Measurements from ENCODE around the gene ALDH3A1. TPM values are rescaled to one million over a fixed set of nuclear protein-coding genes. Genes with fewer than 3 reads are reported as not detected.

ALDH3A1 gene
- total and polyA plus RNA-seq, 10 donors, result 0.36 to 16.1 (median 0.77) TPM; not detected in 1

DNA sequence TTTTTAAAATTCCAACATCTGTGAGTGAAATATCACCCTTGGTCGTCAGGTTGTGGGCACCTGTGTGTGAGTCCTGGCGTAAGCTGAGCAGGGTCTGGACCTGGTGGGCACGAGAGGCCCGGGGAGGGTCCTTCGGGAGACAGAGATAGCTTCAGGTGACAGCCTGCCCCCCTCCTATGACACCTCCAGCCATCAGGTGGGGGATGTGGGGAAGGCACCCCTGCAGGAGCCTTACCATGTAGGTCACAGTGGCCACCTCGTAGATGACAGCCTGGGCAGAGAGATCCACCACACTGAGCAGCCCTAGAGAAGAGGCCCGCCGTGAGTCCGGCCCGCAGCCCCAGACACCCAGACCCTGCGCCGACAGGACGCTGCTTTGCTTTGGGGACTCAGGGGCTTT is 42.9 kb downstream of the ALDH3A1 start:
- Histone ChIP-seq H3K36me3 (no peaks in the 10 kb centered on the region), H3K27me3 (replicated peaks in 1 of 7) (no peaks in the 10 kb centered on the region), H3K27ac (no peak overlapping the region), H3K9me3 (no peaks in the 10 kb centered on the region), H3K4me3 (no peak overlapping the region), H3K4me1 (peaks cover 0 to 33% (median 19%) of the 10 kb centered on the region in 6 donors)
- WGBS, 5 donors, result 84 to 94% (median 89%) methylated on average over 13 of the region's 13 CpGs
- intact Hi-C loops (cut with DNase I; ENCODE audit: low total_unique reads), result no loop called here
- DNase-seq, result no peak
- no peak for TF ChIP-seq CTCF (IDR thresholded peaks at IDR 0.05 in 8 of 11, conservative IDR thresholded peaks at IDR 0.05 in 3 of 11)
- TF ChIP-seq POLR2A (IDR thresholded peaks at IDR 0.05), result no peak
- TF ChIP-seq POLR2AphosphoS5 (IDR thresholded peaks at IDR 0.05), result no peak

GRCh38 chr17:19703828-19704613 is 44.1 kb downstream of the ALDH3A1 start:
- Histone ChIP-seq H3K9me3 (no peaks in the 10 kb centered on the region), H3K4me1 (peaks cover 0 to 33% (median 19%) of the 10 kb centered on the region in 6 donors), H3K27ac (peak overlapping the region in 5 of 8 donors; percentile 64 to 74 (median 71)), H3K4me3 (no peak overlapping the region), H3K36me3 (no peaks in the 10 kb centered on the region), H3K27me3 (replicated peaks in 1 of 7) (no peaks in the 10 kb centered on the region)
- no peak for DNase-seq
- TF ChIP-seq POLR2A (IDR thresholded peaks at IDR 0.05), result no peak
- TF ChIP-seq POLR2AphosphoS5 (IDR thresholded peaks at IDR 0.05), result peak; percentile 75 to 80 (median 78)
- TF ChIP-seq CTCF (IDR thresholded peaks at IDR 0.05 in 8 of 11, conservative IDR thresholded peaks at IDR 0.05 in 3 of 11), result peak in 1 of 11 experiments; percentile 14
- 77 to 89% (median 80%) methylated on average over 17 of the region's 17 CpGs for WGBS, 5 donors
- intact Hi-C loops (cut with DNase I; ENCODE audit: low total_unique reads), result no loop called here

DNA sequence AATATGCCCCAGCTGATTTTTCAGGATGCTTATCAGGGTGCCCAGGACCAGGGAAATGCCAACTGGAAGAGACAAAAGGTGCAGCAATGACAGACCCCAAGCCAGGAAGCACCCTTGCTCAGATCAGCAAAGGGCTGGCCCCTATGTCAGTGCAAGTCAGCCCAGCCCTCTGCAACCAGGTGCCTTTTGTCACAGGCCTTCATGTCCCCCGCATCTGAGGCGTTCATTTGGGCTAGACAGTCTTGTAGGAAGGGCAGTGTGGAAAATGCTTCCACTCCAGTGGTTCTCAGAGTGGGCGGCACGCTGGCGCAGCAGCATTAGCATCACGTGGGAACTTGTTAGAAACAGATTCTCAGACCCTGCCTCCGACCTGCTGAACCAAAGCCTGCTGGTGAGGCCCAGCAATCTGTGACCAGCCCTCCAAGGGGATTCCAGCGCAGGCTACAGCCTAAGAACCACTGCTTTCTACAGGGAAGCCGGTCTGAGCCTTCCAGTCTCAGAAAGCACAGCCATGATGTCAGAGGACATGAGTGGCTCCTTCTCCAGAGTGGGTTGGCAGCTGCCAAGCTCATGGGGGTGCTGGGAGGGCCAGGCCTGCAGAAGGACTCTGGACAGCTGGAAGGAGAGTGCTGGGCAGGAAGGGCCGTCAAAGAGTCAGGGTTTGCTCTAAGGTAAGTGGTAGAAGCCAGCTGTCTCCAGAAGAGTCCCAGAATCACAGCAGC is 44.8 kb downstream of the ALDH3A1 start:
- no peak overlapping the region for H3K4me3 ChIP-seq
- H3K9me3 ChIP-seq, result no peaks in the 10 kb centered on the region
- intact Hi-C loops (cut with DNase I; ENCODE audit: low total_unique reads), result no loop called here
- peak overlapping the region in 6 of 8 donors; percentile 34 to 74 (median 68) for H3K27ac ChIP-seq
- no peaks in the 10 kb centered on the region for H3K27me3 ChIP-seq (replicated peaks in 1 of 7)
- DNase-seq, result no peak
- no peak for TF ChIP-seq CTCF (IDR thresholded peaks at IDR 0.05 in 8 of 11, conservative IDR thresholded peaks at IDR 0.05 in 3 of 11)
- TF ChIP-seq POLR2AphosphoS5 (IDR thresholded peaks at IDR 0.05), result no peak
- no peak for TF ChIP-seq POLR2A (IDR thresholded peaks at IDR 0.05)
- 64 to 92% (median 71%) methylated on average over 7 to 10 of the region's 10 CpGs for WGBS, 5 donors
- H3K36me3 ChIP-seq, result no peaks in the 10 kb centered on the region
- H3K4me1 ChIP-seq, result peaks cover 0 to 33% (median 19%) of the 10 kb centered on the region in 6 donors

DNA sequence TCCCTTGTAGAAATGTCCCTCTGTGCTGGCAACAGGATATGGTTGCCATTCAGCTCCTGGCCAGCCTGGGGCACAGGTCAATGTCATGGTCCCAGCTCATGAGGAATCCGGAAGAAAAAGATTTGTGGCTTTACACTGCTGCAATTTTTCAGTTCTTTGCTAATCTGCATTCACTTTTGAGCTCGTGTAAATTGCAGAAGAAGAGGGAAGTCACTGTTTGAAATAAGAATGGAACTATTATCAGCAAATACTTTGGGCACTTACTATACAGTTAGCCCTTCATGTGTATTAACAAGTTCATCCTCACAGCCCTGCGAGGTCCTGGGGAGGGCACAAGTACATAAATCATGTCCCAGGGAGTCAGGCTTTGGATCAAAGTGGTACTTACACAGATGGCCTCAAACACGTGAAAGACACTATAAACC is 45.9 kb downstream of the ALDH3A1 start:
- TF ChIP-seq POLR2AphosphoS5 (IDR thresholded peaks at IDR 0.05) (peak in 1 of 3 donors; percentile 44), CTCF (IDR thresholded peaks at IDR 0.05 in 8 of 11, conservative IDR thresholded peaks at IDR 0.05 in 3 of 11) (no peak)
- Histone ChIP-seq H3K9me3 (no peaks in the 10 kb centered on the region), H3K4me3 (no peak overlapping the region), H3K4me1 (peaks cover 0 to 33% (median 19%) of the 10 kb centered on the region in 6 donors), H3K27me3 (replicated peaks in 1 of 7) (no peaks in the 10 kb centered on the region), H3K27ac (peak overlapping the region in 6 of 8 donors; percentile 10 to 74 (median 68)), H3K36me3 (no peaks in the 10 kb centered on the region)
- intact Hi-C loops (cut with DNase I; ENCODE audit: low total_unique reads), result no loop called here
- WGBS, 5 donors, result 32 to 49% (median 45%) methylated on average over 4 of the region's 4 CpGs
- no peak for DNase-seq

Data from spleen (tissue), 11 donors.